HepG2 (cell line): ENCODE data around the gene MTCH2. TPM values are rescaled to one million over a fixed set of nuclear protein-coding genes. Genes with fewer than 3 reads are reported as not detected.

ENCODE experiments used
- ATAC-seq: fragments of 200-7000 bp; cut with Tn5 transposase; 3 replicates; pipeline ENCODE4 v1.9.1; 2020; ENCODE audit warnings: mild to moderate bottlenecking, moderate library complexity
- BruUV-seq: library from RNA; stranded (reverse); fragments of 400-500 nt; replicated peaks from 2 replicates; lab custom pipeline; 2021; lab: Mats Ljungman, UMichigan
- CTCF ChIA-PET: fragments of 300-600 bp; formaldehyde crosslinking; extraction: SDS; loops from one replicate; lab custom pipeline; 2021; ENCODE audit warnings: low total read pairs, inconsistent platforms, low intra/inter-chr PET ratio; lab: Yijun Ruan, JAX
- POLR2A ChIA-PET: fragments of 350-600 bp; sonication (Branson Sonifier 250); formaldehyde crosslinking; loops from one replicate; lab custom pipeline; 2020; ENCODE audit warnings: antibody characterized with exemption, inconsistent platforms; lab: Yijun Ruan, JAX
- DNase-seq: peaks from one replicate; pipeline ENCODE4 v3.0.0-alpha.2; 2015; ENCODE audit warnings: low spot score
- FAIRE-seq: peaks from 3 replicates; lab custom pipeline; 2011; peaks lifted over from hg19 to GRCh38; lab: Jason Lieb, UNC
- H2AFZ ChIP-seq: one replicate; pipeline ENCODE4 v1.6.1; 2011; ENCODE audit warnings: low read length, inconsistent platforms
- H3K27ac ChIP-seq: fragments of 300-600 bp; 3 replicates; pipeline ENCODE4 v1.8.0; 2011; ENCODE audit warnings: mixed run types, mild to moderate bottlenecking, mixed read lengths, low read length, inconsistent platforms; ENCODE audit not compliant: insufficient read depth; ENCODE audit errors: extremely low read length
- H3K27me3 ChIP-seq, 2 experiments: fragments of 200-600 bp in 1 of 2; 2 replicates in 1 of 2; 3 replicates in 1 of 2; pipeline versions ENCODE4 v1.6.0 to v1.8.0; 2011; ENCODE audit warnings: low read length in 2 of 2, mild to moderate bottlenecking in 2 of 2, moderate library complexity in 2 of 2, inconsistent platforms in 1 of 2; ENCODE audit not compliant: insufficient read depth in 2 of 2, control insufficient read depth in 1 of 2
- H3K36me3 ChIP-seq, 2 experiments: fragments of 200-600 bp in 1 of 2; replicated peaks in 1 of 2; 2 replicates in 1 of 2; 3 replicates in 1 of 2; pipeline versions ENCODE4 v1.5.1 to v1.8.0; 2011; ENCODE audit warnings: low read length in 2 of 2, inconsistent platforms in 1 of 2; ENCODE audit not compliant: insufficient read depth in 2 of 2, control insufficient read depth in 1 of 2
- H3K4me1 ChIP-seq: 2 replicates; pipeline ENCODE4 v1.5.1; 2012; ENCODE audit warnings: low read length, inconsistent platforms; ENCODE audit not compliant: insufficient read depth
- H3K4me2 ChIP-seq: 2 replicates; pipeline ENCODE4 v1.6.0; 2011; ENCODE audit warnings: low read depth, low read length, inconsistent platforms
- H3K4me3 ChIP-seq, 3 experiments: fragments of 200-600 bp in 1 of 3; sonication (generic), shearing (Covaris generic) in 1 of 3; replicated peaks in 1 of 3; 2 replicates each; pipeline ENCODE4 v1.5.1; 2011 to 2016; ENCODE audit warnings: low read length in 3 of 3, inconsistent platforms in 2 of 3, low read depth in 2 of 3, mild to moderate bottlenecking in 2 of 3, control low read depth in 1 of 3, mixed read lengths in 1 of 3; ENCODE audit not compliant: insufficient read depth in 1 of 3
- H3K79me2 ChIP-seq: one replicate; pipeline ENCODE4 v1.6.1; 2011; ENCODE audit warnings: low read length, inconsistent platforms; ENCODE audit not compliant: insufficient read depth
- H3K9ac ChIP-seq: 2 replicates; pipeline ENCODE4 v1.6.0; 2011; ENCODE audit warnings: mild to moderate bottlenecking, low read depth, low read length, inconsistent platforms; ENCODE audit not compliant: insufficient read depth
- H3K9me3 ChIP-seq: 2 replicates; pipeline ENCODE4 v1.5.1; 2012; ENCODE audit warnings: mild to moderate bottlenecking, low read length
- H4K20me1 ChIP-seq: 2 replicates; pipeline ENCODE4 v1.6.0; 2011; ENCODE audit warnings: inconsistent platforms, mild to moderate bottlenecking, low read length, moderate library complexity; ENCODE audit not compliant: insufficient read depth
- ARNT ChIP-seq: fragments of 450-650 bp; IDR thresholded peaks from 2 replicates; pipeline ENCODE4 v1.6.1; 2017
- ARNTL ChIP-seq: sonication (generic); formaldehyde crosslinking; IDR thresholded peaks from 2 replicates; pipeline ENCODE4 v1.4.0; 2020; ENCODE audit warnings: mild to moderate bottlenecking, missing genetic modification reagents
- BHLHE40 ChIP-seq: IDR thresholded peaks from 2 replicates; pipeline ENCODE4 v1.6.1; 2011; ENCODE audit warnings: low read length, improper control_type of control experiment
- CREM ChIP-seq, 2 experiments: sonication (generic) in 1 of 2; formaldehyde crosslinking in 1 of 2; IDR thresholded peaks; 2 replicates each; pipeline versions ENCODE4 v1.4.0 to v1.6.1; 2016 to 2020; ENCODE audit warnings: antibody characterized with exemption in 1 of 2, mild to moderate bottlenecking in 1 of 2, missing genetic modification reagents in 1 of 2
- ETV6 ChIP-seq: sonication (generic); formaldehyde crosslinking; conservative IDR thresholded peaks from 2 replicates; pipeline ENCODE4 v1.4.0; 2020; ENCODE audit warnings: missing genetic modification reagents
- HNF1B ChIP-seq: sonication (generic); formaldehyde crosslinking; IDR thresholded peaks from 2 replicates; pipeline ENCODE4 v1.5.1; 2020; ENCODE audit warnings: mild to moderate bottlenecking, moderate library complexity, missing genetic modification reagents
- MIXL1 ChIP-seq: IDR thresholded peaks from 2 replicates; pipeline ENCODE4 v1.6.1; 2016
- NR2F2 ChIP-seq: IDR thresholded peaks from 2 replicates; pipeline ENCODE4 v1.6.1; 2012; ENCODE audit warnings: low read depth, inconsistent platforms, borderline replicate concordance
- SRSF4 ChIP-seq: fragments of 200-400 bp; formaldehyde crosslinking; IDR thresholded peaks from one replicate; pipeline ENCODE4 v1.6.1; 2018; ENCODE audit warnings: mild to moderate bottlenecking, low read depth, low read length, moderate library complexity; ENCODE audit not compliant: poor library complexity, severe bottlenecking
- ZNF317 ChIP-seq: sonication (generic); formaldehyde crosslinking; IDR thresholded peaks from 2 replicates; pipeline ENCODE4 v1.5.0; 2020; ENCODE audit warnings: mild to moderate bottlenecking, missing genetic modification reagents
- ZNF350 ChIP-seq: sonication (generic); formaldehyde crosslinking; IDR thresholded peaks from 2 replicates; pipeline ENCODE4 v1.4.0; 2020; ENCODE audit warnings: mild to moderate bottlenecking, low read depth, missing genetic modification reagents, borderline replicate concordance
- ZNF382 ChIP-seq: sonication (generic); formaldehyde crosslinking; IDR thresholded peaks from 2 replicates; pipeline ENCODE4 v1.5.0; 2020; ENCODE audit warnings: missing genetic modification reagents, mild to moderate bottlenecking, borderline replicate concordance
- ZNF547 ChIP-seq: sonication (generic); formaldehyde crosslinking; IDR thresholded peaks from 2 replicates; pipeline ENCODE4 v1.5.1; 2020; ENCODE audit warnings: mild to moderate bottlenecking, missing genetic modification reagents
- ZNF549 ChIP-seq: sonication (generic); formaldehyde crosslinking; IDR thresholded peaks from 2 replicates; pipeline ENCODE4 v1.5.0; 2020; ENCODE audit warnings: missing genetic modification reagents
- ZNF646 ChIP-seq: sonication (generic); formaldehyde crosslinking; IDR thresholded peaks from 2 replicates; pipeline ENCODE4 v1.9.0; 2021; ENCODE audit warnings: mild to moderate bottlenecking, missing genetic modification reagents
- ZNF652 ChIP-seq: IDR thresholded peaks from 2 replicates; pipeline ENCODE4 v1.6.1; 2016; ENCODE audit warnings: low read depth, borderline replicate concordance
- ZNF780A ChIP-seq: sonication (generic); formaldehyde crosslinking; IDR thresholded peaks from 2 replicates; pipeline ENCODE4 v1.8.0; 2022; ENCODE audit warnings: mild to moderate bottlenecking, missing genetic modification reagents, moderate library complexity
- WGBS: methylation state at CpG from one replicate; pipeline ENCODE4 v1.1.6; 2017; ENCODE audit warnings: low lambda C conversion rate; 5-methylcytosine and 5-hydroxymethylcytosine counted together
- in situ Hi-C: cut with HindIII; loops from 2 replicates; pipeline ENCODE4 v1.10.0; 2017; ENCODE audit warnings: low pct_unique_long_range_greater_than_20kb; ENCODE audit not compliant: extremely low pct_ligation_motif_present
- intact Hi-C: fragments of 100-400 bp; cut with micrococcal nuclease; formaldehyde crosslinking; loops from one replicate; pipeline ENCODE4 v1.10.0; 2022; ENCODE audit not compliant: unreplicated experiment
- polyA plus RNA-seq, 8 experiments: library from polyadenylated mRNA; depleted of rRNA in 3 of 8; stranded (reverse) in 7 of 8; unstranded in 1 of 8; fragments of >200 nt; fragmentation: Illumina TruSeq in 4 of 8; extraction: Trizol in 4 of 8; gene quantifications; 2 replicates each; pipeline versions ENCODE4 v1.2.1 to v1.2.3, GENCODE V29; 2011 to 2016; ENCODE audit warnings: low read depth in 4 of 8, missing spikeins in 1 of 8, mixed read lengths in 1 of 8; ENCODE audit not compliant: insufficient read depth in 1 of 8
- total RNA-seq, 5 experiments: library from RNA; depleted of rRNA; stranded (reverse); fragments of >200 nt; fragmentation: Illumina TruSeq; extraction: Trizol; gene quantifications; 2 replicates each; pipeline ENCODE4 v1.2.3, GENCODE V29; 2016; ENCODE audit warnings: low read depth in 1 of 5
- TF ChIP-seq, protein P1 (sequence below): sonication (generic); formaldehyde crosslinking; conservative IDR thresholded peaks from 2 replicates; pipeline ENCODE4 v1.8.1; 2023; ENCODE audit warnings: missing genetic modification reagents

Gene MTCH2
- total and polyA plus RNA-seq, 2 of the 13 experiments (the other 11 are each of a cell fraction or from before 2014, with no cell fraction given), result 112 to 272 TPM

GRCh38 chr11:47686151-47686550 lies 43.8 kb upstream of the MTCH2 start:
- DNase-seq (no peak), FAIRE-seq (no peak), ATAC-seq (no peak)
- Histone ChIP-seq H4K20me1 (no peaks in the 10 kb centered on the region), H3K27me3 (no peaks in the 10 kb centered on the region), H3K27ac (no peak overlapping the region), H3K4me1 (peaks cover 13% of the 10 kb centered on the region; the same call in 1 of the 2 replicates), H3K9ac (no peak overlapping the region), H3K36me3 (no peaks in the 10 kb centered on the region), H3K9me3 (no peaks in the 10 kb centered on the region), H3K4me3 (no peak overlapping the region), H3K79me2 (no peaks in the 10 kb centered on the region), H3K4me2 (no peak overlapping the region), H2AFZ (no peak overlapping the region)
- intact Hi-C loops (no loop called here), in situ Hi-C loops (no loop called here)
- ChIA-PET POLR2A (interaction anchor here (0.6 kb wide), 1 partner anchor 30 kb away, joined by 3 read pairs; no protein-coding TSS in a partner anchor), CTCF (no interaction called here)
- no TSS peak for BruUV-seq
- WGBS, result 80% methylated on average over 1 of the region's 1 CpG
- no peak for TF ChIP-seq NR2F2
- TF ChIP-seq BHLHE40, result no peak
- no peak for TF ChIP-seq ETV6 (CRISPR knock-in tag)
- TF ChIP-seq ARNT, result no peak
- no peak for TF ChIP-seq MIXL1 (CRISPR knock-in tag)
- no peak for TF ChIP-seq ZNF780A (CRISPR knock-in tag)
- TF ChIP-seq CREM (IDR thresholded peaks at IDR 0.05), result no peak
- no peak for TF ChIP-seq CREM (CRISPR knock-in tag; IDR thresholded peaks at IDR 0.05)
- no peak for TF ChIP-seq SRSF4
- no peak for TF ChIP-seq ARNTL
- TF ChIP-seq ZNF652 (CRISPR knock-in tag), result no peak
- no peak for TF ChIP-seq HNF1B (CRISPR knock-in tag)
- no peak for TF ChIP-seq ZNF547 (CRISPR knock-in tag)
- TF ChIP-seq, protein P1, sequence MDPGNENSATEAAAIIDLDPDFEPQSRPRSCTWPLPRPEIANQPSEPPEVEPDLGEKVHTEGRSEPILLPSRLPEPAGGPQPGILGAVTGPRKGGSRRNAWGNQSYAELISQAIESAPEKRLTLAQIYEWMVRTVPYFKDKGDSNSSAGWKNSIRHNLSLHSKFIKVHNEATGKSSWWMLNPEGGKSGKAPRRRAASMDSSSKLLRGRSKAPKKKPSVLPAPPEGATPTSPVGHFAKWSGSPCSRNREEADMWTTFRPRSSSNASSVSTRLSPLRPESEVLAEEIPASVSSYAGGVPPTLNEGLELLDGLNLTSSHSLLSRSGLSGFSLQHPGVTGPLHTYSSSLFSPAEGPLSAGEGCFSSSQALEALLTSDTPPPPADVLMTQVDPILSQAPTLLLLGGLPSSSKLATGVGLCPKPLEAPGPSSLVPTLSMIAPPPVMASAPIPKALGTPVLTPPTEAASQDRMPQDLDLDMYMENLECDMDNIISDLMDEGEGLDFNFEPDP (CRISPR knock-in tag), result no peak
- TF ChIP-seq ZNF350 (CRISPR knock-in tag), result no peak
- no peak for TF ChIP-seq ZNF646 (CRISPR knock-in tag)
- no peak for TF ChIP-seq ZNF549 (CRISPR knock-in tag)
- no peak for TF ChIP-seq ZNF382
- TF ChIP-seq ZNF317, result no peak
